GM12891 (cell line): Measurements from ENCODE around the gene CGN.

Source experiments
- DNase-seq: peaks from one replicate; pipeline ENCODE4 v3.0.0; 2011; ENCODE audit warnings: low spot score; ENCODE audit not compliant: insufficient read length
- FAIRE-seq: peaks from 2 replicates; lab custom pipeline; 2011; peaks lifted over from hg19 to GRCh38; lab: Jason Lieb, UNC
- PAX5 ChIP-seq: IDR thresholded peaks from 2 replicates; pipeline ENCODE4 v1.6.1; 2011; ENCODE audit warnings: low read length, moderate library complexity, mild to moderate bottlenecking; ENCODE audit not compliant: insufficient read depth, severe bottlenecking
- POLR2A ChIP-seq: IDR thresholded peaks from 2 replicates; pipeline ENCODE4 v1.6.1; 2011; ENCODE audit warnings: low read depth, low read length, control low read depth
- POLR2AphosphoS5 ChIP-seq: IDR thresholded peaks from 2 replicates; pipeline ENCODE4 v1.6.1; 2011; ENCODE audit warnings: low read depth, low read length, control low read depth
- POU2F2 ChIP-seq: IDR thresholded peaks from 2 replicates; pipeline ENCODE4 v1.6.1; 2011; ENCODE audit warnings: low read depth, mild to moderate bottlenecking, control low read depth, low read length, moderate library complexity
- SPI1 ChIP-seq: IDR thresholded peaks from 2 replicates; pipeline ENCODE4 v1.6.1; 2011; ENCODE audit warnings: low read depth, low read length, control low read depth
- TAF1 ChIP-seq: IDR thresholded peaks from 2 replicates; pipeline ENCODE4 v1.6.1; 2011; ENCODE audit warnings: low read depth, low read length, control low read depth

CGN gene

GRCh38 chr1:151540982-151541377 is 29.8 kb downstream of the CGN start:
- TF ChIP-seq TAF1 = no peak
- DNase-seq (no peak), FAIRE-seq (no peak)

- DNase-seq (no peak), FAIRE-seq (no peak)
- TF ChIP-seq POU2F2 (no peak), PAX5 (no peak), POLR2A (no peak), TAF1 (no peak), POLR2AphosphoS5 (no peak), SPI1 (no peak)
Observed at GRCh38 chr1:151541752-151542151, 30.6 kb downstream of the CGN start.

GRCh38 chr1:151542710-151543129 is 31.5 kb downstream of the CGN start:
- FAIRE-seq = no peak
- TF ChIP-seq POU2F2 (no peak), POLR2AphosphoS5 (no peak), POLR2A (no peak), SPI1 (no peak), PAX5 (no peak), TAF1 (no peak)
- DNase-seq = no peak

- no peak for TF ChIP-seq POU2F2
- no peak for TF ChIP-seq SPI1
- no peak for TF ChIP-seq POLR2AphosphoS5
- TF ChIP-seq POLR2A = no peak
- no peak for TF ChIP-seq PAX5
- TF ChIP-seq TAF1 = no peak
- DNase-seq (no peak), FAIRE-seq (no peak)
Observed at GRCh38 chr1:151545542-151545941, 34.4 kb downstream of the CGN start.

GRCh38 chr1:151546011-151546925 is 35.1 kb downstream of the CGN start:
- no peak for TF ChIP-seq POLR2A
- no peak for TF ChIP-seq PAX5
- no peak for TF ChIP-seq TAF1
- no peak for TF ChIP-seq SPI1
- no peak for TF ChIP-seq POLR2AphosphoS5
- no peak for TF ChIP-seq POU2F2
- FAIRE-seq (no peak), DNase-seq (no peak)

GRCh38 chr1:151547119-151547899 is 36.1 kb downstream of the CGN start:
- FAIRE-seq (no peak), DNase-seq (no peak)

GRCh38 chr1:151547900-151548230 is 36.7 kb downstream of the CGN start:
- no peak for DNase-seq
- TF ChIP-seq POLR2A (no peak), TAF1 (no peak), POU2F2 (no peak), POLR2AphosphoS5 (no peak), PAX5 (no peak), SPI1 (no peak)
- FAIRE-seq = no peak

More at GRCh38 chr1:151547119-151547899, 36.1 kb downstream of the CGN start:
- TF ChIP-seq TAF1 (no peak), SPI1 (no peak), POLR2AphosphoS5 (no peak), POLR2A (no peak)

GRCh38 chr1:151549199-151549598 is 38.0 kb downstream of the CGN start:
- no peak for TF ChIP-seq SPI1
- no peak for TF ChIP-seq TAF1
- TF ChIP-seq PAX5 = no peak
- TF ChIP-seq POLR2AphosphoS5 = no peak
- TF ChIP-seq POU2F2 = no peak
- TF ChIP-seq POLR2A = no peak
- FAIRE-seq (no peak), DNase-seq (no peak)

- TF ChIP-seq POU2F2 (no peak), TAF1 (no peak), POLR2A (no peak), SPI1 (no peak), POLR2AphosphoS5 (no peak), PAX5 (no peak)
- DNase-seq (no peak), FAIRE-seq (no peak)
Observed at GRCh38 chr1:151553659-151554058, 42.5 kb downstream of the CGN start.

GRCh38 chr1:151556052-151556451 is 44.9 kb downstream of the CGN start:
- TF ChIP-seq POU2F2 = no peak
- no peak for TF ChIP-seq POLR2AphosphoS5
- no peak for TF ChIP-seq POLR2A
- TF ChIP-seq SPI1 = no peak
- FAIRE-seq = no peak
- DNase-seq = no peak

GRCh38 chr1:151562661-151563060 is 51.5 kb downstream of the CGN start:
- no peak for FAIRE-seq
- no peak for DNase-seq
- no peak for TF ChIP-seq SPI1
- no peak for TF ChIP-seq POLR2AphosphoS5
- no peak for TF ChIP-seq PAX5
- no peak for TF ChIP-seq TAF1
- TF ChIP-seq POU2F2 = no peak
- TF ChIP-seq POLR2A = no peak
